A549 (cell line): ENCODE measurements around the gene POU3F3.

ENCODE experiments used
- RAD21 ChIP-seq, 2 experiments: fragments of >200 bp in 1 of 2; sonication (Bioruptor Twin) in 1 of 2; formaldehyde crosslinking in 1 of 2; IDR thresholded peaks in 1 of 2; conservative IDR thresholded peaks in 1 of 2; 2 replicates in 1 of 2; 3 replicates in 1 of 2; pipeline ENCODE4 v1.6.1; 2012 to 2018; ENCODE audit warnings: inconsistent platforms in 1 of 2
- SREBF2 ChIP-seq: fragments of 450-650 bp; IDR thresholded peaks from 2 replicates; pipeline ENCODE4 v1.6.1; 2014; ENCODE audit warnings: mild to moderate bottlenecking, moderate library complexity
- USF2 ChIP-seq: fragments of 450-650 bp; IDR thresholded peaks from 2 replicates; pipeline ENCODE4 v1.6.1; 2014; ENCODE audit warnings: antibody characterized with exemption
- TF ChIP-seq, protein P1 (sequence below): fragments of >200 bp; sonication (Bioruptor Twin); formaldehyde crosslinking; IDR thresholded peaks from 3 replicates; pipeline ENCODE4 v1.5.1; 2016

- TF ChIP-seq, protein P1, sequence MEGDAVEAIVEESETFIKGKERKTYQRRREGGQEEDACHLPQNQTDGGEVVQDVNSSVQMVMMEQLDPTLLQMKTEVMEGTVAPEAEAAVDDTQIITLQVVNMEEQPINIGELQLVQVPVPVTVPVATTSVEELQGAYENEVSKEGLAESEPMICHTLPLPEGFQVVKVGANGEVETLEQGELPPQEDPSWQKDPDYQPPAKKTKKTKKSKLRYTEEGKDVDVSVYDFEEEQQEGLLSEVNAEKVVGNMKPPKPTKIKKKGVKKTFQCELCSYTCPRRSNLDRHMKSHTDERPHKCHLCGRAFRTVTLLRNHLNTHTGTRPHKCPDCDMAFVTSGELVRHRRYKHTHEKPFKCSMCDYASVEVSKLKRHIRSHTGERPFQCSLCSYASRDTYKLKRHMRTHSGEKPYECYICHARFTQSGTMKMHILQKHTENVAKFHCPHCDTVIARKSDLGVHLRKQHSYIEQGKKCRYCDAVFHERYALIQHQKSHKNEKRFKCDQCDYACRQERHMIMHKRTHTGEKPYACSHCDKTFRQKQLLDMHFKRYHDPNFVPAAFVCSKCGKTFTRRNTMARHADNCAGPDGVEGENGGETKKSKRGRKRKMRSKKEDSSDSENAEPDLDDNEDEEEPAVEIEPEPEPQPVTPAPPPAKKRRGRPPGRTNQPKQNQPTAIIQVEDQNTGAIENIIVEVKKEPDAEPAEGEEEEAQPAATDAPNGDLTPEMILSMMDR: no peak
- TF ChIP-seq USF2 (no peak), SREBF2 (no peak), RAD21 (conservative IDR thresholded peaks at IDR 0.05 in 1 of 2, IDR thresholded peaks at IDR 0.05 in 1 of 2) (no peak)
These were observed 37.8 kb upstream of the POU3F3 start for GRCh38 chr2:104816143-104816542.
